Measurements from ENCODE around the gene TMEM255B. TPM values are rescaled to one million over a fixed set of nuclear protein-coding genes. Genes with fewer than 3 reads are reported as not detected.

TMEM255B gene
- total RNA-seq, 1 experiment from 2014 or later, result 7.7 TPM

DNA sequence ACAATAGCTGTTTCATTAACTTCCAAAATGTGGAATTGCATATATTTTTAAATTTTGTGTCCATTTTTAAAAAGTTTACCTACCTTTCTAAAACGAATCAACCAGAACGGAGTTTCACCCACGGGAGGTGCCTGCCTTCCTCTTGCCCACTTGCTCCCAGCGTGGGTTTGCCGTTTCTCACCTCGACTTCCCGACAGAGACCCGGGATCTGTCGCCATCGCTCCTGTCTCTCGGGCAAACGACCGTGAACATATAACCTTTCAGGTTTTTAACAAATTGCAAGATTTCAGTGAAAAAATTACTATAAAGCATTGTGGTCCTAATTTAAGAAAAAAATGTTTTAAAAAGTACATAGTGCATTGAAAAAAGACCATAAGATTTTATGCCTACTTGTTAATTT is 4.2 kb downstream of the TMEM255B start:
- RAD21 ChIA-PET (ENCODE audit: low non-redundant PET in 1 of 2, low total read pairs in 2 of 2, uncharacterized antibody in 2 of 2, unreplicated experiment in 2 of 2), result no interaction called here
- Histone ChIP-seq H3K79me2 (ENCODE audit: insufficient read depth, low read length) (no peaks in the 10 kb centered on the region), H3K9me2 (ENCODE audit: insufficient read depth) (no peaks in the 10 kb centered on the region), H3K36me3 (ENCODE audit: control insufficient read depth in 1 of 2, insufficient read depth in 2 of 2, low read length in 2 of 2) (no peaks in the 10 kb centered on the region), H3K4me3 (replicated peaks in 1 of 2; ENCODE audit: low read depth in 1 of 2, low read length in 2 of 2) (no peak overlapping the region), H4K20me1 (ENCODE audit: insufficient read depth) (no peaks in the 10 kb centered on the region), H3K4me2 (ENCODE audit: low read length) (no peak overlapping the region), H3K9me3 (ENCODE audit: control insufficient read depth in 1 of 2, insufficient read depth in 1 of 2, low read depth in 1 of 2, low read length in 2 of 2) (no peaks in the 10 kb centered on the region), H2AFZ (ENCODE audit: low read depth, low read length, poor library complexity, severe bottlenecking) (no peak overlapping the region), H3K9ac (ENCODE audit: low read length) (no peak overlapping the region), H3K4me1 (ENCODE audit: control insufficient read depth in 1 of 2, insufficient read depth in 2 of 2, low read length in 2 of 2) (peaks cover 3 to 16% of the 10 kb centered on the region in 2 experiments), H3K27ac (ENCODE audit: low read depth, low read length) (no peak overlapping the region), H3K27me3 (ENCODE audit: insufficient read depth, low read length) (no peaks in the 10 kb centered on the region)
- intact Hi-C loops (cut with micrococcal nuclease), result no loop called here
- CTCF ChIA-PET, result no interaction called here
- DNase-seq (ENCODE audit: low read depth, low spot score), result no peak
- BruUV-seq (replicated peaks), result no TSS peak
- no peak for ATAC-seq
- no peak for TF ChIP-seq POLR2AphosphoS5 (IDR thresholded peaks at IDR 0.05; ENCODE audit: low read depth, low read length)
- no peak for TF ChIP-seq SRF (IDR thresholded peaks at IDR 0.05; ENCODE audit: low read depth)
- TF ChIP-seq EGR1 (IDR thresholded peaks at IDR 0.05; ENCODE audit: low read depth), result no peak
- no peak for TF ChIP-seq TCF7L2 (IDR thresholded peaks at IDR 0.05; ENCODE audit: borderline replicate concordance, extremely low read depth, insufficient read depth, insufficient read length)
- TF ChIP-seq EZH2phosphoT487 (IDR thresholded peaks at IDR 0.05; ENCODE audit: borderline replicate concordance), result no peak
- TF ChIP-seq CBX3 (IDR thresholded peaks at IDR 0.05; ENCODE audit: low read depth), result no peak
- TF ChIP-seq ZFX (IDR thresholded peaks at IDR 0.05), result no peak
- TF ChIP-seq, protein P1, sequence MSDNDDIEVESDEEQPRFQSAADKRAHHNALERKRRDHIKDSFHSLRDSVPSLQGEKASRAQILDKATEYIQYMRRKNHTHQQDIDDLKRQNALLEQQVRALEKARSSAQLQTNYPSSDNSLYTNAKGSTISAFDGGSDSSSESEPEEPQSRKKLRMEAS (IDR thresholded peaks at IDR 0.05), result no peak
- TF ChIP-seq SP1 (IDR thresholded peaks at IDR 0.05; ENCODE audit: low read depth), result no peak
- no peak for TF ChIP-seq EZH2 (IDR thresholded peaks at IDR 0.05)
- no peak for TF ChIP-seq SIN3A (IDR thresholded peaks at IDR 0.05; ENCODE audit: low read depth)
- TF ChIP-seq ZBTB33 (IDR thresholded peaks at IDR 0.05; ENCODE audit: extremely low read depth, insufficient replicate concordance, low read length), result no peak
- TF ChIP-seq REST (IDR thresholded peaks at IDR 0.05; ENCODE audit: low read depth), result no peak
- TF ChIP-seq ATF3 (IDR thresholded peaks at IDR 0.05), result no peak
- POLR2A ChIA-PET, result no interaction called here
